Body of pancreas (tissue), 4 donors: Measurements from ENCODE around the gene ATP1A2.

Experiments
- CTCF ChIP-seq, 7 experiments: fragments of 450-650 bp in 4 of 7; fragments of 200-600 bp in 3 of 7; sonication (generic) in 3 of 7; IDR thresholded peaks; one replicate each; pipeline ENCODE4 v1.5.1; 2016 to 2019; ENCODE audit warnings: antibody characterized with exemption in 7 of 7
- POLR2A ChIP-seq, 3 donors: fragments of 450-650 bp; IDR thresholded peaks; one replicate each; pipeline ENCODE4 v1.6.1; 2016; ENCODE audit warnings: antibody characterized with exemption in 3 of 3, mild to moderate bottlenecking in 2 of 3

- no peak for TF ChIP-seq POLR2A (IDR thresholded peaks at IDR 0.05)
- no peak for TF ChIP-seq CTCF (IDR thresholded peaks at IDR 0.05)
Observed at GRCh38 chr1:160186729-160187128, 71.2 kb downstream of the ATP1A2 start.
